Activated T-cell treated with anti-CD3 and anti-CD28 coated beads for 1 hour (primary cell): ENCODE measurements around the gene POLR1G.

Experiments used
- DNase-seq: peaks from one replicate; pipeline ENCODE4 v3.0.0-alpha.2; 2020; ENCODE audit warnings: low read depth

POLR1G gene

GRCh38 chr19:45406226-45407090, at the start of gene POLR1G:
Gene POLR1G (plus strand): TSS chr19:45406644. CDS start chr19:45406697, 53 bp downstream.
- peak; percentile 67 for DNase-seq

GRCh38 chr19:45356760-45357444, 49.5 kb upstream of the POLR1G start:
- DNase-seq, result no peak

- no peak for DNase-seq
These were observed 49.0 kb upstream of the POLR1G start for GRCh38 chr19:45357445-45357783.

- no peak for DNase-seq
These were observed 48.1 kb upstream of the POLR1G start for GRCh38 chr19:45358213-45358792.

GRCh38 chr19:45361608-45362007, 44.8 kb upstream of the POLR1G start:
- DNase-seq, result no peak

GRCh38 chr19:45362291-45362690, 44.2 kb upstream of the POLR1G start:
- no peak for DNase-seq

GRCh38 chr19:45363861-45364459, 42.5 kb upstream of the POLR1G start:
- DNase-seq, result no peak

GRCh38 chr19:45364696-45365095, 41.7 kb upstream of the POLR1G start:
- no peak for DNase-seq

- no peak for DNase-seq
These were observed 38.3 kb upstream of the POLR1G start for GRCh38 chr19:45368127-45368526.

- no peak for DNase-seq
These were observed 37.6 kb upstream of the POLR1G start for GRCh38 chr19:45368737-45369340.

- DNase-seq, result peak; percentile 99
These were observed 35.8 kb upstream of the POLR1G start, which contains the start of gene ERCC2 for GRCh38 chr19:45370410-45371204. Gene ERCC2 (minus strand): TSS chr19:45370573. CDS start chr19:45370540, 33 bp downstream.

GRCh38 chr19:45376045-45376724, 30.3 kb upstream of the POLR1G start:
- DNase-seq, result no peak

- DNase-seq, result no peak
These were observed 26.3 kb upstream of the POLR1G start for GRCh38 chr19:45380107-45380506.

- no peak for DNase-seq
These were observed 24.0 kb upstream of the POLR1G start for GRCh38 chr19:45382426-45382825.

GRCh38 chr19:45385392-45386221, 20.8 kb upstream of the POLR1G start:
- no peak for DNase-seq

- no peak for DNase-seq
These were observed 15.1 kb upstream of the POLR1G start for GRCh38 chr19:45391346-45391745.

GRCh38 chr19:45391871-45392665, 14.4 kb upstream of the POLR1G start:
- no peak for DNase-seq

GRCh38 chr19:45395821-45396617, 10.4 kb upstream of the POLR1G start:
- DNase-seq, result no peak
